K562 (cell line): Measurements from ENCODE around the gene OBSCN. TPM values are rescaled to one million over a fixed set of nuclear protein-coding genes. Genes with fewer than 3 reads are reported as not detected.

Experiments used
- ATAC-seq: fragments of 200-7000 bp; cut with Tn5 transposase; 3 replicates; pipeline ENCODE4 v1.9.1; 2020; ENCODE audit warnings: moderate library complexity
- BruUV-seq: library from RNA; stranded (reverse); fragments of 400-500 nt; replicated peaks from 2 replicates; lab custom pipeline; 2021; lab: Mats Ljungman, UMichigan
- CTCF ChIA-PET: fragments of 300-600 bp; formaldehyde crosslinking; extraction: SDS; loops from one replicate; lab custom pipeline; 2021; ENCODE audit warnings: low intra/inter-chr PET ratio; lab: Yijun Ruan, JAX
- POLR2A ChIA-PET: fragments of 300-600, 350-650 bp; sonication (Branson Sonifier 250); formaldehyde crosslinking; extraction: SDS; loops from one replicate; lab custom pipeline; 2021; ENCODE audit warnings: antibody characterized with exemption, inconsistent platforms; lab: Yijun Ruan, JAX
- DNase-seq, 4 experiments: peaks; one replicate each; pipeline versions ENCODE4 v3.0.0 to v3.0.0-alpha.2; 2011 to 2018; ENCODE audit warnings: low spot score in 3 of 4, mixed read lengths in 3 of 4; ENCODE audit errors: extremely low read depth in 1 of 4
- FAIRE-seq: peaks from 2 replicates; lab custom pipeline; 2011; peaks lifted over from hg19 to GRCh38; lab: Jason Lieb, UNC
- H2AFZ ChIP-seq: 2 replicates; pipeline ENCODE4 v1.6.0; 2011; ENCODE audit warnings: low read depth, low read length, control low read depth, inconsistent platforms
- H3K27ac ChIP-seq: fragments of 200-600 bp; 3 replicates; pipeline ENCODE4 v1.8.0; 2011; ENCODE audit warnings: low read depth, mild to moderate bottlenecking, control low read depth, inconsistent platforms, low read length, moderate library complexity, mixed read lengths; ENCODE audit errors: extremely low read depth
- H3K27me3 ChIP-seq, 2 experiments: fragments of 300-600 bp in 1 of 2; 2 replicates in 1 of 2; 3 replicates in 1 of 2; pipeline versions ENCODE4 v1.6.0 to v1.8.0; 2011; ENCODE audit warnings: inconsistent platforms in 2 of 2, low read length in 2 of 2, mild to moderate bottlenecking in 1 of 2, mixed read lengths in 1 of 2, moderate library complexity in 1 of 2; ENCODE audit not compliant: control insufficient read depth in 2 of 2, insufficient read depth in 2 of 2
- H3K36me3 ChIP-seq: fragments of 300-600 bp; 3 replicates; pipeline ENCODE4 v1.8.0; 2011; ENCODE audit warnings: mild to moderate bottlenecking, low read length, inconsistent platforms; ENCODE audit not compliant: control insufficient read depth, insufficient read depth
- H3K4me1 ChIP-seq, 2 experiments: fragments of 200-600 bp in 1 of 2; replicated peaks in 1 of 2; 2 replicates in 1 of 2; 3 replicates in 1 of 2; pipeline versions ENCODE4 v1.5.1 to v1.8.0; 2011; ENCODE audit warnings: inconsistent platforms in 2 of 2, low read length in 2 of 2, mild to moderate bottlenecking in 1 of 2, mixed read lengths in 1 of 2, moderate library complexity in 1 of 2; ENCODE audit not compliant: control insufficient read depth in 2 of 2, insufficient read depth in 2 of 2
- H3K4me2 ChIP-seq: 2 replicates; pipeline ENCODE4 v1.6.1; 2011; ENCODE audit warnings: low read length, control low read depth, inconsistent platforms, mixed read lengths; ENCODE audit not compliant: insufficient read depth
- H3K4me3 ChIP-seq: fragments of 200-600 bp; sonication (generic), shearing (Covaris generic); 2 replicates; pipeline ENCODE4 v1.5.1; 2016; ENCODE audit warnings: control low read depth, inconsistent platforms
- H3K79me2 ChIP-seq: fragments of 200-600 bp; 3 replicates; pipeline ENCODE4 v1.8.0; 2011; ENCODE audit warnings: low read length, inconsistent platforms; ENCODE audit not compliant: control insufficient read depth, insufficient read depth
- H3K9ac ChIP-seq, 2 experiments: 2 replicates each; pipeline versions ENCODE4 v1.6.0 to v1.6.1; 2011; ENCODE audit warnings: low read depth in 2 of 2, low read length in 2 of 2, control low read depth in 1 of 2, inconsistent platforms in 1 of 2, mild to moderate bottlenecking in 1 of 2, mixed read lengths in 1 of 2; ENCODE audit not compliant: insufficient read depth in 1 of 2
- H3K9me1 ChIP-seq: one replicate; pipeline ENCODE4 v1.6.0; 2011; ENCODE audit warnings: inconsistent platforms, mild to moderate bottlenecking, low read length, moderate library complexity; ENCODE audit not compliant: control insufficient read depth, insufficient read depth
- H3K9me3 ChIP-seq: replicated peaks from 2 replicates; pipeline ENCODE4 v1.5.1; 2011; ENCODE audit warnings: low read depth, low read length, inconsistent platforms; ENCODE audit not compliant: control insufficient read depth, insufficient read depth
- H4K20me1 ChIP-seq: replicated peaks from 2 replicates; pipeline ENCODE4 v1.6.1; 2011; ENCODE audit warnings: low read length, inconsistent platforms, mixed read lengths; ENCODE audit not compliant: control insufficient read depth, insufficient read depth
- POLR2G ChIP-seq: fragments of 200-400 bp; formaldehyde crosslinking; IDR thresholded peaks from 2 replicates; pipeline ENCODE4 v1.6.1; 2017; ENCODE audit warnings: low read depth, mild to moderate bottlenecking, antibody characterized with exemption, low read length, moderate library complexity
- WGBS: fragments of 100-300 bp; shearing (Covaris generic); methylation state at CpG from one replicate; pipeline ENCODE4 v1.1.6; 2016; ENCODE audit warnings: low coverage, mixed read lengths; ENCODE audit not compliant: insufficient coverage; ENCODE audit errors: missing lambda C conversion rate; 5-methylcytosine and 5-hydroxymethylcytosine counted together
- in situ Hi-C: fragments of 300-500 bp; cut with MboI; formaldehyde crosslinking; loops from 4 replicates; pipeline ENCODE4 v1.15.0; 2018; ENCODE audit warnings: inconsistent platforms, mixed read lengths
- intact Hi-C: fragments of 100-400 bp; cut with micrococcal nuclease; formaldehyde crosslinking; loops from 2 replicates; pipeline ENCODE4 v1.14.2; 2022
- polyA plus RNA-seq, 8 experiments: library from polyadenylated mRNA; depleted of rRNA in 4 of 8; stranded (reverse) in 5 of 8; unstranded in 3 of 8; fragments of >200 nt; fragmentation: Nextera tagmentation in 2 of 8; fragmentation: Illumina TruSeq in 1 of 8; extraction: Ambion mirVana in 2 of 8; extraction: Trizol in 1 of 8; gene quantifications; 2 replicates each; pipeline versions ENCODE4 v1.2.1 to v1.2.3, GENCODE V29; 2011 to 2014; ENCODE audit warnings: inconsistent platforms in 1 of 8, missing spikeins in 1 of 8
- total RNA-seq, 7 experiments: library from RNA; depleted of rRNA in 6 of 7; stranded (reverse); fragments of >200 nt in 6 of 7; fragmentation: Illumina TruSeq in 2 of 7; extraction: Trizol in 2 of 7; gene quantifications; 2 replicates each; pipeline versions ENCODE4 v1.2.1 to v1.2.3, GENCODE V29; 2011 to 2021; ENCODE audit warnings: low replicate concordance in 1 of 7
- TF ChIP-seq, protein P1 (sequence below): sonication (generic); IDR thresholded peaks from 2 replicates; pipeline ENCODE4 v1.6.1; 2016

The OBSCN gene
- total and polyA plus RNA-seq, 9 of the 15 experiments (the other 6 are each of a cell fraction or from before 2014, with no cell fraction given) = 0.18 to 19.7 (median 3.6) TPM

DNA sequence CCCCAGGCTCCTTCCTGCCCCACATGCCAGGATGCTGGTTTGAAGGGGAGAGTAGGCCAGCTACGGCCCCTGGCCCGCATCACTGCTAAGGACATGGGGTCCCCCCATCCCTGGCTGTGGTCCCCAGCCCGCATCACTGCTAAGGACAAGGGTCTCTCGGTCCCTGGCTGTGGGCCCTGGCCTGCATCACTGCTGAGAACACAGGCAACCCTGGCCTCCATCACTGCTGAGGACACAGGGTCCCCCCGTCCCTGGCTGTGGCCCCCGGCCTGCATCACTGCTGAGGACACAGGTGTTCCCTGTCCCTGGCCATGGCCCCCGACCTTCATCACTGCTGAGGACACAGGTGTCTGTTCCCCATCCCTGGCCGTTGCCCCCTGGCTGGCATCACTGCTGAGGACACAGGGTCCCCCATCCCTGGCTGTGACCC lies 448 bp upstream of the OBSCN start:
- TF ChIP-seq, protein P1, sequence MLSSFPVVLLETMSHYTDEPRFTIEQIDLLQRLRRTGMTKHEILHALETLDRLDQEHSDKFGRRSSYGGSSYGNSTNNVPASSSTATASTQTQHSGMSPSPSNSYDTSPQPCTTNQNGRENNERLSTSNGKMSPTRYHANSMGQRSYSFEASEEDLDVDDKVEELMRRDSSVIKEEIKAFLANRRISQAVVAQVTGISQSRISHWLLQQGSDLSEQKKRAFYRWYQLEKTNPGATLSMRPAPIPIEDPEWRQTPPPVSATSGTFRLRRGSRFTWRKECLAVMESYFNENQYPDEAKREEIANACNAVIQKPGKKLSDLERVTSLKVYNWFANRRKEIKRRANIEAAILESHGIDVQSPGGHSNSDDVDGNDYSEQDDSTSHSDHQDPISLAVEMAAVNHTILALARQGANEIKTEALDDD = no peak
- TF ChIP-seq POLR2G = peak; percentile 25; the same call in 1 of the 2 replicates
- Histone ChIP-seq H3K4me1 (peaks cover 0 to 37% of the 10 kb centered on the region in 2 experiments; a peak in 2 of 5 replicates), H3K9ac (no peak overlapping the region), H3K79me2 (no peaks in the 10 kb centered on the region), H4K20me1 (no peaks in the 10 kb centered on the region; the same call in 1 of the 2 replicates), H3K27me3 (peaks cover 17 to 31% of the 10 kb centered on the region in 2 experiments; a peak in 4 of 5 replicates), H3K36me3 (no peaks in the 10 kb centered on the region), H2AFZ (no peak overlapping the region), H3K4me2 (no peak overlapping the region), H3K9me1 (no peaks in the 10 kb centered on the region), H3K4me3 (no peak overlapping the region), H3K9me3 (peaks cover under 1% of the 10 kb centered on the region; the same call in 1 of the 2 replicates), H3K27ac (no peak overlapping the region)
- ChIA-PET POLR2A (no interaction called here), CTCF (no interaction called here)
- BruUV-seq = no TSS peak
- WGBS = 15% methylated on average over 8 of the region's 8 CpGs
- DNase-seq = no peak
- in situ Hi-C loops = no loop called here
- no peak for ATAC-seq
- intact Hi-C loops = no loop called here
- no peak for FAIRE-seq
